HepG2 (cell line): ENCODE measurements around the gene MGAT1.

Experiments used
- CEBPB ChIP-seq: IDR thresholded peaks from 2 replicates; pipeline ENCODE4 v1.6.1; 2011; ENCODE audit warnings: low read depth, low read length, improper control_type of control experiment, borderline replicate concordance
- DNMT1 ChIP-seq: sonication (generic); formaldehyde crosslinking; IDR thresholded peaks from 2 replicates; pipeline ENCODE4 v1.5.1; 2020; ENCODE audit warnings: mild to moderate bottlenecking, missing genetic modification reagents
- DPF2 ChIP-seq: sonication (generic); formaldehyde crosslinking; IDR thresholded peaks from 2 replicates; pipeline ENCODE4 v1.4.0; 2020; ENCODE audit warnings: mild to moderate bottlenecking, low read depth, missing genetic modification reagents, borderline replicate concordance
- ESRRA ChIP-seq: sonication (generic); formaldehyde crosslinking; IDR thresholded peaks from 2 replicates; pipeline ENCODE4 v1.5.1; 2020; ENCODE audit warnings: mild to moderate bottlenecking, low read depth, missing genetic modification reagents
- MYNN ChIP-seq: sonication (generic); formaldehyde crosslinking; IDR thresholded peaks from 2 replicates; pipeline ENCODE4 v1.4.0; 2020; ENCODE audit warnings: mild to moderate bottlenecking, low read depth, missing genetic modification reagents
- POLR2AphosphoS5 ChIP-seq: IDR thresholded peaks from 2 replicates; pipeline ENCODE4 v1.6.1; 2012; ENCODE audit warnings: low read depth, low read length
- TAF1 ChIP-seq: sonication (generic); formaldehyde crosslinking; IDR thresholded peaks from 2 replicates; pipeline ENCODE4 v1.4.0; 2020; ENCODE audit warnings: missing genetic modification reagents
- YY1 ChIP-seq: IDR thresholded peaks from 2 replicates; pipeline ENCODE4 v1.6.1; 2011; ENCODE audit warnings: low read length, low read depth, moderate library complexity, mild to moderate bottlenecking; ENCODE audit not compliant: insufficient read depth, insufficient replicate concordance
- ZNF24 ChIP-seq: fragments of 450-650 bp; IDR thresholded peaks from 2 replicates; pipeline ENCODE4 v1.6.1; 2017; ENCODE audit warnings: antibody characterized with exemption, mild to moderate bottlenecking
- TF ChIP-seq, protein P1 (sequence below): IDR thresholded peaks from 2 replicates; pipeline ENCODE4 v1.6.1; 2012; ENCODE audit warnings: inconsistent platforms
- TF ChIP-seq, protein P2 (sequence below): sonication (generic); formaldehyde crosslinking; IDR thresholded peaks from 2 replicates; pipeline ENCODE4 v1.4.0; 2020; ENCODE audit warnings: mild to moderate bottlenecking, missing genetic modification reagents
- TF ChIP-seq, protein P3 (sequence below): sonication (generic); formaldehyde crosslinking; IDR thresholded peaks from 2 replicates; pipeline ENCODE4 v1.8.0; 2022; ENCODE audit warnings: missing genetic modification reagents, mild to moderate bottlenecking, borderline replicate concordance
- TF ChIP-seq, protein P4 (sequence below): sonication (generic); formaldehyde crosslinking; IDR thresholded peaks from 2 replicates; pipeline ENCODE4 v1.5.0; 2020; ENCODE audit warnings: mild to moderate bottlenecking, missing genetic modification reagents, moderate library complexity

DNA sequence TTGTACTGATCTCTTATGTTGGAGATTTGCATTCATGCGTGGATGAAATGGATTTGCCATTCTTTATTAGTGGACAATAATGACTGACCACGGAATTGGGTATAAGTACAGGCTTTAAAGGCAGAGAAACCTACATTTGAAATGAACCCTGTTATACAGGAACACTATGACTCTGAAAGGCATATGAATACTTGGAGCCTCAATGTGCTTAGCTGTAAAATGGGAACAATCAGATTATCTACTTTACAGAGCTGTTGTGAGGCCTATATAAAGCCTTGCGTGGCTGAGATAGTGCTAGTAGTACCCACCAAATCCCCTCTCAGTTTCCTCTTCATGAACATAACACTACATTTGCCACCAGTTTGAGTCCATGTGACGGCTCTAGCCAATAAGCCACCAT, 18.9 kb upstream of the MGAT1 start:
- TF ChIP-seq, protein P1, sequence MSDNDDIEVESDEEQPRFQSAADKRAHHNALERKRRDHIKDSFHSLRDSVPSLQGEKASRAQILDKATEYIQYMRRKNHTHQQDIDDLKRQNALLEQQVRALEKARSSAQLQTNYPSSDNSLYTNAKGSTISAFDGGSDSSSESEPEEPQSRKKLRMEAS: no peak
- TF ChIP-seq, protein P2, sequence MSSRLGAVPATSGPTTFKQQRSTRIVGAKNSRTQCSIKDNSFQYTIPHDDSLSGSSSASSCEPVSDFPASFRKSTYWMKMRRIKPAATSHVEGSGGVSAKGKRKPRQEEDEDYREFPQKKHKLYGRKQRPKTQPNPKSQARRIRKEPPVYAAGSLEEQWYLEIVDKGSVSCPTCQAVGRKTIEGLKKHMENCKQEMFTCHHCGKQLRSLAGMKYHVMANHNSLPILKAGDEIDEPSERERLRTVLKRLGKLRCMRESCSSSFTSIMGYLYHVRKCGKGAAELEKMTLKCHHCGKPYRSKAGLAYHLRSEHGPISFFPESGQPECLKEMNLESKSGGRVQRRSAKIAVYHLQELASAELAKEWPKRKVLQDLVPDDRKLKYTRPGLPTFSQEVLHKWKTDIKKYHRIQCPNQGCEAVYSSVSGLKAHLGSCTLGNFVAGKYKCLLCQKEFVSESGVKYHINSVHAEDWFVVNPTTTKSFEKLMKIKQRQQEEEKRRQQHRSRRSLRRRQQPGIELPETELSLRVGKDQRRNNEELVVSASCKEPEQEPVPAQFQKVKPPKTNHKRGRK (CRISPR knock-in tag): no peak
- no peak for TF ChIP-seq ESRRA (CRISPR knock-in tag)
- TF ChIP-seq TAF1 (CRISPR knock-in tag): no peak
- TF ChIP-seq DNMT1 (CRISPR knock-in tag): no peak
- no peak for TF ChIP-seq MYNN (CRISPR knock-in tag)
- TF ChIP-seq YY1: no peak
- TF ChIP-seq ZNF24: no peak
- TF ChIP-seq DPF2: no peak
- no peak for TF ChIP-seq POLR2AphosphoS5
- TF ChIP-seq, protein P3, sequence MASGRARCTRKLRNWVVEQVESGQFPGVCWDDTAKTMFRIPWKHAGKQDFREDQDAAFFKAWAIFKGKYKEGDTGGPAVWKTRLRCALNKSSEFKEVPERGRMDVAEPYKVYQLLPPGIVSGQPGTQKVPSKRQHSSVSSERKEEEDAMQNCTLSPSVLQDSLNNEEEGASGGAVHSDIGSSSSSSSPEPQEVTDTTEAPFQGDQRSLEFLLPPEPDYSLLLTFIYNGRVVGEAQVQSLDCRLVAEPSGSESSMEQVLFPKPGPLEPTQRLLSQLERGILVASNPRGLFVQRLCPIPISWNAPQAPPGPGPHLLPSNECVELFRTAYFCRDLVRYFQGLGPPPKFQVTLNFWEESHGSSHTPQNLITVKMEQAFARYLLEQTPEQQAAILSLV (CRISPR knock-in tag): no peak
- TF ChIP-seq, protein P4, sequence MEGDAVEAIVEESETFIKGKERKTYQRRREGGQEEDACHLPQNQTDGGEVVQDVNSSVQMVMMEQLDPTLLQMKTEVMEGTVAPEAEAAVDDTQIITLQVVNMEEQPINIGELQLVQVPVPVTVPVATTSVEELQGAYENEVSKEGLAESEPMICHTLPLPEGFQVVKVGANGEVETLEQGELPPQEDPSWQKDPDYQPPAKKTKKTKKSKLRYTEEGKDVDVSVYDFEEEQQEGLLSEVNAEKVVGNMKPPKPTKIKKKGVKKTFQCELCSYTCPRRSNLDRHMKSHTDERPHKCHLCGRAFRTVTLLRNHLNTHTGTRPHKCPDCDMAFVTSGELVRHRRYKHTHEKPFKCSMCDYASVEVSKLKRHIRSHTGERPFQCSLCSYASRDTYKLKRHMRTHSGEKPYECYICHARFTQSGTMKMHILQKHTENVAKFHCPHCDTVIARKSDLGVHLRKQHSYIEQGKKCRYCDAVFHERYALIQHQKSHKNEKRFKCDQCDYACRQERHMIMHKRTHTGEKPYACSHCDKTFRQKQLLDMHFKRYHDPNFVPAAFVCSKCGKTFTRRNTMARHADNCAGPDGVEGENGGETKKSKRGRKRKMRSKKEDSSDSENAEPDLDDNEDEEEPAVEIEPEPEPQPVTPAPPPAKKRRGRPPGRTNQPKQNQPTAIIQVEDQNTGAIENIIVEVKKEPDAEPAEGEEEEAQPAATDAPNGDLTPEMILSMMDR (CRISPR knock-in tag): no peak
- no peak for TF ChIP-seq CEBPB
